SK-N-MC (cell line): ENCODE measurements around the gene KIAA1958.

Source experiments
- EZH2 ChIP-seq: fragments of 200-600 bp; sonication (generic); IDR thresholded peaks from one replicate; pipeline ENCODE4 v1.6.1; 2017; ENCODE audit warnings: antibody characterized with exemption
- POLR2AphosphoS5 ChIP-seq: IDR thresholded peaks from 2 replicates; pipeline ENCODE4 v1.6.1; 2012; ENCODE audit warnings: mild to moderate bottlenecking, low read depth, low read length, borderline replicate concordance

- TF ChIP-seq POLR2AphosphoS5 (no peak), EZH2 (no peak)
Observed at GRCh38 chr9:112505607-112506006, 19.0 kb downstream of the KIAA1958 start.
